ENCODE results near the gene IFI6.

The IFI6 gene

GRCh38 chr1:27668808-27669723, 2.9 kb downstream of the IFI6 start:
- TF ChIP-seq, protein P1, sequence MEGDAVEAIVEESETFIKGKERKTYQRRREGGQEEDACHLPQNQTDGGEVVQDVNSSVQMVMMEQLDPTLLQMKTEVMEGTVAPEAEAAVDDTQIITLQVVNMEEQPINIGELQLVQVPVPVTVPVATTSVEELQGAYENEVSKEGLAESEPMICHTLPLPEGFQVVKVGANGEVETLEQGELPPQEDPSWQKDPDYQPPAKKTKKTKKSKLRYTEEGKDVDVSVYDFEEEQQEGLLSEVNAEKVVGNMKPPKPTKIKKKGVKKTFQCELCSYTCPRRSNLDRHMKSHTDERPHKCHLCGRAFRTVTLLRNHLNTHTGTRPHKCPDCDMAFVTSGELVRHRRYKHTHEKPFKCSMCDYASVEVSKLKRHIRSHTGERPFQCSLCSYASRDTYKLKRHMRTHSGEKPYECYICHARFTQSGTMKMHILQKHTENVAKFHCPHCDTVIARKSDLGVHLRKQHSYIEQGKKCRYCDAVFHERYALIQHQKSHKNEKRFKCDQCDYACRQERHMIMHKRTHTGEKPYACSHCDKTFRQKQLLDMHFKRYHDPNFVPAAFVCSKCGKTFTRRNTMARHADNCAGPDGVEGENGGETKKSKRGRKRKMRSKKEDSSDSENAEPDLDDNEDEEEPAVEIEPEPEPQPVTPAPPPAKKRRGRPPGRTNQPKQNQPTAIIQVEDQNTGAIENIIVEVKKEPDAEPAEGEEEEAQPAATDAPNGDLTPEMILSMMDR (IDR thresholded peaks at IDR 0.05; ENCODE audit: low read depth, low read length): peak; percentile 98
- peak; percentile 69 to 75 for DNase-seq (ENCODE audit: low read depth in 2 of 2)
- peak overlapping the region; percentile 36 to 55 for H3K4me3 ChIP-seq (replicated peaks in 1 of 2; ENCODE audit: low read depth in 2 of 2, low read length in 2 of 2)

DNA sequence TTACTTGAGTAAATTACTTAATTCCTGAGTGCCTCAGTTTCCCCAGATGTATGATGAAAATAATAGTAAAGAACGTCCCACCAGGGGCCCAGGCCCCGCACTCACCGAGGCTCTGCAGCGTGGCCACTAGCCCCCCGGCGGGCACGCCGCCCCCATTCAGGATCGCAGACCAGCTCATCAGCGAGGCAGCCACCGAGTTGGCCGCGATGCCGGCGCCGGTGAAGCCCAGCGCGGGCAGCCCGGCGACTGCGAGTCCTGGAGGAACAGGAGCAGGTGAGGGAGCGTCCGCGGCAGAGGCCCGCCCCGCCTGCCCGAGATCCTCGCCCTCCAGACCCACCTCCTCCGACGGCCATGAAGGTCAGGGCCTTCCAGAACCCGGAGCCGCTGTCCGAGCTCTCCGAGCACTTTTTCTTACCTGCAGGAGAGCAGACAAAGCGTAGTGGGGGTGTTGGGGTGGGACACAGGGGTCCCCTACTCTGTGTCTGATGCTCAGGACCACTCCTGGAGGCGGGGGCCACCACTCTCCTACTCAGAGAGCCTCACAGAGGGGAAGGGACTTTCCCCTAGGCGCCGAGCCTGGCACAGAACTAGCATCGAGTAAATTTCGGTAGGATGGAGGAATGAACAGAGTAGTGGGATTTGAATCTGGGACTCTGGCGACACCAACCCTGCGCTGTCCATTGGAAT, 3.7 kb downstream of the IFI6 start:
- TF ChIP-seq, protein P1 (IDR thresholded peaks at IDR 0.05; ENCODE audit: low read depth, low read length): no peak
- no peak for DNase-seq (ENCODE audit: low read depth in 2 of 2)
- H3K4me3 ChIP-seq (replicated peaks in 1 of 2; ENCODE audit: low read depth in 2 of 2, low read length in 2 of 2): no peak overlapping the region

GRCh38 chr1:27666791-27667254, 5.2 kb downstream of the IFI6 start:
- H3K4me3 ChIP-seq (replicated peaks in 1 of 2; ENCODE audit: low read depth in 2 of 2, low read length in 2 of 2): no peak overlapping the region
- TF ChIP-seq, protein P1 (IDR thresholded peaks at IDR 0.05; ENCODE audit: low read depth, low read length): no peak
- no peak for DNase-seq (ENCODE audit: low read depth in 2 of 2)

DNA sequence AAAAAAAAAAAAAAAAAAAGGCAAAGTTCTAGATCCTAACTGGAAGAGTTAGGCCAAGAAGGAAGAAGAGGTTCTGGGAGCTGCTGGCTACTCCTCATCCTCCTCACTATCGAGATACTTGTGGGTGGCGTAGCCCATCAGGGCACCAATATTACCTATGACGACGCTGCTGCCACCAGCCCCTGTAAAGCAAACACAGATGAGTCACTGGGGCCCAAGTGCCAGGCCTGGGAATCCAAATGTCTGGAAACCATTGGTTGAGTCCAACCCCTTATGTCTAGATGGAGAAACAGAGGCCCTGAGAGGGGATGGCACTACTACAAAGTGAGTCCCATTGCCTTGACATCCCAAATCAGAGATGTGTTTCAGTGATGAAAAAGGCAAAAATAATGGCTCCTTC, 5.7 kb downstream of the IFI6 start:
- no peak for DNase-seq (ENCODE audit: low read depth in 2 of 2)
- TF ChIP-seq, protein P1 (IDR thresholded peaks at IDR 0.05; ENCODE audit: low read depth, low read length): no peak

GRCh38 chr1:27665016-27665651, 6.9 kb downstream of the IFI6 start:
- H3K4me3 ChIP-seq (replicated peaks in 1 of 2; ENCODE audit: low read depth in 2 of 2, low read length in 2 of 2): no peak overlapping the region
- no peak for DNase-seq (ENCODE audit: low read depth in 2 of 2)
- TF ChIP-seq, protein P1 (IDR thresholded peaks at IDR 0.05; ENCODE audit: low read depth, low read length): no peak

More for the DNA sequence above, 5.7 kb downstream of the IFI6 start:
- H3K4me3 ChIP-seq (replicated peaks in 1 of 2; ENCODE audit: low read depth in 2 of 2, low read length in 2 of 2): no peak overlapping the region

- DNase-seq (ENCODE audit: low read depth in 2 of 2): peak in 1 of 2 donors; percentile 51
- no peak overlapping the region for H3K4me3 ChIP-seq (replicated peaks in 1 of 2; ENCODE audit: low read depth in 2 of 2, low read length in 2 of 2)
- TF ChIP-seq, protein P1 (IDR thresholded peaks at IDR 0.05; ENCODE audit: low read depth, low read length): no peak
Observed at GRCh38 chr1:27664291-27664690, 7.7 kb downstream of the IFI6 start.
